ENCODE data around the gene TCHH. TPM values are rescaled to one million over a fixed set of nuclear protein-coding genes. Genes with fewer than 3 reads are reported as not detected.

TCHH gene
- total and polyA plus RNA-seq, 2 of the 13 experiments (the other 11 are each of a cell fraction or from before 2014, with no cell fraction given): not detected

- Histone ChIP-seq H2AFZ (ENCODE audit: low read length) (no peak overlapping the region), H3K36me3 (replicated peaks in 1 of 2; ENCODE audit: control insufficient read depth in 1 of 2, insufficient read depth in 2 of 2, low read length in 2 of 2) (no peaks in the 10 kb centered on the region), H3K27me3 (ENCODE audit: control insufficient read depth in 1 of 2, insufficient read depth in 2 of 2, low read length in 2 of 2) (no peaks in the 10 kb centered on the region), H3K9me3 (ENCODE audit: low read length) (no peaks in the 10 kb centered on the region), H3K4me2 (ENCODE audit: low read depth, low read length) (no peak overlapping the region), H3K9ac (ENCODE audit: insufficient read depth, low read depth, low read length) (no peak overlapping the region), H4K20me1 (ENCODE audit: insufficient read depth, low read length) (no peaks in the 10 kb centered on the region), H3K27ac (ENCODE audit: extremely low read length, insufficient read depth, low read length) (no peak overlapping the region), H3K4me1 (ENCODE audit: insufficient read depth, low read length) (no peaks in the 10 kb centered on the region), H3K79me2 (ENCODE audit: insufficient read depth, low read length) (no peaks in the 10 kb centered on the region), H3K4me3 (replicated peaks in 1 of 3; ENCODE audit: insufficient read depth in 1 of 3, low read depth in 2 of 3, low read length in 3 of 3) (no peak overlapping the region)
- in situ Hi-C loops (cut with HindIII; ENCODE audit: extremely low pct_ligation_motif_present, low pct_unique_long_range_greater_than_20kb): no loop called here
- no peak for TF ChIP-seq ELF4 (CRISPR knock-in tag; IDR thresholded peaks at IDR 0.05; ENCODE audit: borderline replicate concordance)
- TF ChIP-seq ZNF230 (CRISPR knock-in tag; IDR thresholded peaks at IDR 0.05): no peak
- TF ChIP-seq ADNP (CRISPR knock-in tag; IDR thresholded peaks at IDR 0.05): no peak
- no peak for TF ChIP-seq TARDBP (CRISPR knock-in tag; IDR thresholded peaks at IDR 0.05)
- TF ChIP-seq ZNF292 (CRISPR knock-in tag; IDR thresholded peaks at IDR 0.05; ENCODE audit: borderline replicate concordance, low read depth): no peak
- no peak for TF ChIP-seq ZNF431 (CRISPR knock-in tag; IDR thresholded peaks at IDR 0.05; ENCODE audit: borderline replicate concordance, low read depth)
- no peak for TF ChIP-seq CEBPB (IDR thresholded peaks at IDR 0.05; ENCODE audit: borderline replicate concordance, low read depth, low read length)
- TF ChIP-seq, protein P1, sequence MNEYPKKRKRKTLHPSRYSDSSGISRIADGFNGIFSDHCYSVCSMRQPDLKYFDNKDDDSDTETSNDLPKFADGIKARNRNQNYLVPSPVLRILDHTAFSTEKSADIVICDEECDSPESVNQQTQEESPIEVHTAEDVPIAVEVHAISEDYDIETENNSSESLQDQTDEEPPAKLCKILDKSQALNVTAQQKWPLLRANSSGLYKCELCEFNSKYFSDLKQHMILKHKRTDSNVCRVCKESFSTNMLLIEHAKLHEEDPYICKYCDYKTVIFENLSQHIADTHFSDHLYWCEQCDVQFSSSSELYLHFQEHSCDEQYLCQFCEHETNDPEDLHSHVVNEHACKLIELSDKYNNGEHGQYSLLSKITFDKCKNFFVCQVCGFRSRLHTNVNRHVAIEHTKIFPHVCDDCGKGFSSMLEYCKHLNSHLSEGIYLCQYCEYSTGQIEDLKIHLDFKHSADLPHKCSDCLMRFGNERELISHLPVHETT (CRISPR knock-in tag; conservative IDR thresholded peaks at IDR 0.05): no peak
- TF ChIP-seq ZNF790 (CRISPR knock-in tag; IDR thresholded peaks at IDR 0.05; ENCODE audit: borderline replicate concordance): no peak
- TF ChIP-seq, protein P2, sequence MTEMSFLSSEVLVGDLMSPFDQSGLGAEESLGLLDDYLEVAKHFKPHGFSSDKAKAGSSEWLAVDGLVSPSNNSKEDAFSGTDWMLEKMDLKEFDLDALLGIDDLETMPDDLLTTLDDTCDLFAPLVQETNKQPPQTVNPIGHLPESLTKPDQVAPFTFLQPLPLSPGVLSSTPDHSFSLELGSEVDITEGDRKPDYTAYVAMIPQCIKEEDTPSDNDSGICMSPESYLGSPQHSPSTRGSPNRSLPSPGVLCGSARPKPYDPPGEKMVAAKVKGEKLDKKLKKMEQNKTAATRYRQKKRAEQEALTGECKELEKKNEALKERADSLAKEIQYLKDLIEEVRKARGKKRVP (CRISPR knock-in tag; IDR thresholded peaks at IDR 0.05): no peak
- TF ChIP-seq, protein P3, sequence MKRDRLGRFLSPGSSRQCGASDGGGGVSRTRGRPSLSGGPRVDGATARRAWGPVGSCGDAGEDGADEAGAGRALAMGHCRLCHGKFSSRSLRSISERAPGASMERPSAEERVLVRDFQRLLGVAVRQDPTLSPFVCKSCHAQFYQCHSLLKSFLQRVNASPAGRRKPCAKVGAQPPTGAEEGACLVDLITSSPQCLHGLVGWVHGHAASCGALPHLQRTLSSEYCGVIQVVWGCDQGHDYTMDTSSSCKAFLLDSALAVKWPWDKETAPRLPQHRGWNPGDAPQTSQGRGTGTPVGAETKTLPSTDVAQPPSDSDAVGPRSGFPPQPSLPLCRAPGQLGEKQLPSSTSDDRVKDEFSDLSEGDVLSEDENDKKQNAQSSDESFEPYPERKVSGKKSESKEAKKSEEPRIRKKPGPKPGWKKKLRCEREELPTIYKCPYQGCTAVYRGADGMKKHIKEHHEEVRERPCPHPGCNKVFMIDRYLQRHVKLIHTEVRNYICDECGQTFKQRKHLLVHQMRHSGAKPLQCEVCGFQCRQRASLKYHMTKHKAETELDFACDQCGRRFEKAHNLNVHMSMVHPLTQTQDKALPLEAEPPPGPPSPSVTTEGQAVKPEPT (CRISPR knock-in tag; IDR thresholded peaks at IDR 0.05; ENCODE audit: low read depth): no peak
- no peak for TF ChIP-seq RFX5 (IDR thresholded peaks at IDR 0.05; ENCODE audit: low read depth, low read length)
- no peak for TF ChIP-seq ATAD3A (CRISPR knock-in tag; IDR thresholded peaks at IDR 0.05)
- no peak for TF ChIP-seq GTF3A (CRISPR knock-in tag; conservative IDR thresholded peaks at IDR 0.05)
- TF ChIP-seq, protein P4, sequence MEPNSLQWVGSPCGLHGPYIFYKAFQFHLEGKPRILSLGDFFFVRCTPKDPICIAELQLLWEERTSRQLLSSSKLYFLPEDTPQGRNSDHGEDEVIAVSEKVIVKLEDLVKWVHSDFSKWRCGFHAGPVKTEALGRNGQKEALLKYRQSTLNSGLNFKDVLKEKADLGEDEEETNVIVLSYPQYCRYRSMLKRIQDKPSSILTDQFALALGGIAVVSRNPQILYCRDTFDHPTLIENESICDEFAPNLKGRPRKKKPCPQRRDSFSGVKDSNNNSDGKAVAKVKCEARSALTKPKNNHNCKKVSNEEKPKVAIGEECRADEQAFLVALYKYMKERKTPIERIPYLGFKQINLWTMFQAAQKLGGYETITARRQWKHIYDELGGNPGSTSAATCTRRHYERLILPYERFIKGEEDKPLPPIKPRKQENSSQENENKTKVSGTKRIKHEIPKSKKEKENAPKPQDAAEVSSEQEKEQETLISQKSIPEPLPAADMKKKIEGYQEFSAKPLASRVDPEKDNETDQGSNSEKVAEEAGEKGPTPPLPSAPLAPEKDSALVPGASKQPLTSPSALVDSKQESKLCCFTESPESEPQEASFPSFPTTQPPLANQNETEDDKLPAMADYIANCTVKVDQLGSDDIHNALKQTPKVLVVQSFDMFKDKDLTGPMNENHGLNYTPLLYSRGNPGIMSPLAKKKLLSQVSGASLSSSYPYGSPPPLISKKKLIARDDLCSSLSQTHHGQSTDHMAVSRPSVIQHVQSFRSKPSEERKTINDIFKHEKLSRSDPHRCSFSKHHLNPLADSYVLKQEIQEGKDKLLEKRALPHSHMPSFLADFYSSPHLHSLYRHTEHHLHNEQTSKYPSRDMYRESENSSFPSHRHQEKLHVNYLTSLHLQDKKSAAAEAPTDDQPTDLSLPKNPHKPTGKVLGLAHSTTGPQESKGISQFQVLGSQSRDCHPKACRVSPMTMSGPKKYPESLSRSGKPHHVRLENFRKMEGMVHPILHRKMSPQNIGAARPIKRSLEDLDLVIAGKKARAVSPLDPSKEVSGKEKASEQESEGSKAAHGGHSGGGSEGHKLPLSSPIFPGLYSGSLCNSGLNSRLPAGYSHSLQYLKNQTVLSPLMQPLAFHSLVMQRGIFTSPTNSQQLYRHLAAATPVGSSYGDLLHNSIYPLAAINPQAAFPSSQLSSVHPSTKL (CRISPR knock-in tag; IDR thresholded peaks at IDR 0.05): no peak
- TF ChIP-seq CENPX (CRISPR knock-in tag; IDR thresholded peaks at IDR 0.05): no peak
- TF ChIP-seq SMAD1 (CRISPR knock-in tag; IDR thresholded peaks at IDR 0.05; ENCODE audit: borderline replicate concordance, low read depth): no peak
- BruUV-seq (replicated peaks): no TSS peak
- 6% methylated on average over 1 of the region's 1 CpG for WGBS (ENCODE audit: low lambda C conversion rate)
- ChIA-PET CTCF (ENCODE audit: low intra/inter-chr PET ratio, low total read pairs) (no interaction called here), POLR2A (no interaction called here)
- ATAC-seq (no peak), FAIRE-seq (no peak), DNase-seq (ENCODE audit: low spot score) (no peak)
- intact Hi-C loops (cut with micrococcal nuclease; ENCODE audit: unreplicated experiment): no loop called here
These were observed 30.4 kb downstream of the TCHH start for GRCh38 chr1:152084853-152085252.
